ENCODE results near the gene MKNK1. TPM values are rescaled to one million over a fixed set of nuclear protein-coding genes. Genes with fewer than 3 reads are reported as not detected.

The MKNK1 gene
- total and polyA plus RNA-seq, 2 experiments from 2014 or later: 18.6 to 23.7 TPM

DNA sequence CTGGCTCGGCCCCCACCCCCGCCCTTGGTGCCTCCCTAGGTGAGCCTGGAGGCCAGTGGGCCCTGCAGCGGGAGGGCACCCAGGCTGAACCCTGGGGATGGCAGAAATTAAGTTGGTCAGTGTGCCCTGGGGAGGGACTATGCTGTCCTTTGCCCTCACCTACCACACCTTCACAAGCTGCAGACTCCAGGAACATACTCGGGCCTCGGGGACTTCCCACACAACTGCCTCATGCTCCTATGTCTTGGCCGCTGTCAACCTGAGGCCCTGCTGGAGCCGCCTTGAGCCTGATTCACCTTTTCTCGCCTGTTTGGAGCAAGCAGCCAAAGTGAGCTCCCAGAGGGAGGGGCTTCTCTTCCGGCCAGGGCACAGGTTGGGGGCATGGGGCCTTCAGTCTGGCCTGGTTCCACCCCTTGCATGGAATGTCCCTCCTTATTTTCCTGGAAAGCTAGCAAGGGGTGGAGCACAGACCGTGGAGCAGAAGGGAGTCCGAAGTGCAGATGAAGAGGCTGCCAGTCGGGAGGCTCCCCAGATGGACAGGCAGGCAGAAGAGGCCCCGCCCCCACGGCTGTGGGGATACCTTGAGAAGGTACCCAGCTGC, 77.3 kb downstream of the MKNK1 start:
- DNase-seq (ENCODE audit: low read depth in 1 of 2, low spot score in 1 of 2): no peak
- Histone ChIP-seq H3K9me3 (ENCODE audit: low read depth) (no peaks in the 10 kb centered on the region), H3K27me3 (peaks cover 65% of the 10 kb centered on the region), H3K4me1 (ENCODE audit: low read depth) (no peaks in the 10 kb centered on the region), H3K4me3 (no peak overlapping the region), H3K27ac (no peak overlapping the region), H3K36me3 (no peaks in the 10 kb centered on the region)
- TF ChIP-seq, protein P1, sequence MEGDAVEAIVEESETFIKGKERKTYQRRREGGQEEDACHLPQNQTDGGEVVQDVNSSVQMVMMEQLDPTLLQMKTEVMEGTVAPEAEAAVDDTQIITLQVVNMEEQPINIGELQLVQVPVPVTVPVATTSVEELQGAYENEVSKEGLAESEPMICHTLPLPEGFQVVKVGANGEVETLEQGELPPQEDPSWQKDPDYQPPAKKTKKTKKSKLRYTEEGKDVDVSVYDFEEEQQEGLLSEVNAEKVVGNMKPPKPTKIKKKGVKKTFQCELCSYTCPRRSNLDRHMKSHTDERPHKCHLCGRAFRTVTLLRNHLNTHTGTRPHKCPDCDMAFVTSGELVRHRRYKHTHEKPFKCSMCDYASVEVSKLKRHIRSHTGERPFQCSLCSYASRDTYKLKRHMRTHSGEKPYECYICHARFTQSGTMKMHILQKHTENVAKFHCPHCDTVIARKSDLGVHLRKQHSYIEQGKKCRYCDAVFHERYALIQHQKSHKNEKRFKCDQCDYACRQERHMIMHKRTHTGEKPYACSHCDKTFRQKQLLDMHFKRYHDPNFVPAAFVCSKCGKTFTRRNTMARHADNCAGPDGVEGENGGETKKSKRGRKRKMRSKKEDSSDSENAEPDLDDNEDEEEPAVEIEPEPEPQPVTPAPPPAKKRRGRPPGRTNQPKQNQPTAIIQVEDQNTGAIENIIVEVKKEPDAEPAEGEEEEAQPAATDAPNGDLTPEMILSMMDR (IDR thresholded peaks at IDR 0.05; ENCODE audit: low read depth, low read length): no peak

- H3K27ac ChIP-seq: no peak overlapping the region
- peaks cover 59% of the 10 kb centered on the region for H3K27me3 ChIP-seq
- no peaks in the 10 kb centered on the region for H3K9me3 ChIP-seq (ENCODE audit: low read depth)
- H3K4me3 ChIP-seq: no peak overlapping the region
- no peak for DNase-seq (ENCODE audit: low read depth in 1 of 2, low spot score in 1 of 2)
- TF ChIP-seq, protein P1 (IDR thresholded peaks at IDR 0.05; ENCODE audit: low read depth, low read length): no peak
- no peaks in the 10 kb centered on the region for H3K4me1 ChIP-seq (ENCODE audit: low read depth)
- no peaks in the 10 kb centered on the region for H3K36me3 ChIP-seq
These were observed 77.9 kb downstream of the MKNK1 start for GRCh38 chr1:46526013-46526690.

GRCh38 chr1:46525253-46525983, 78.7 kb downstream of the MKNK1 start:
- Histone ChIP-seq H3K4me3 (no peak overlapping the region), H3K4me1 (ENCODE audit: low read depth) (peaks cover 3% of the 10 kb centered on the region), H3K9me3 (ENCODE audit: low read depth) (no peaks in the 10 kb centered on the region), H3K27me3 (peaks cover 51% of the 10 kb centered on the region), H3K36me3 (no peaks in the 10 kb centered on the region), H3K27ac (no peak overlapping the region)
- DNase-seq (ENCODE audit: low read depth in 1 of 2, low spot score in 1 of 2): no peak
- TF ChIP-seq, protein P1 (IDR thresholded peaks at IDR 0.05; ENCODE audit: low read depth, low read length): no peak

DNA sequence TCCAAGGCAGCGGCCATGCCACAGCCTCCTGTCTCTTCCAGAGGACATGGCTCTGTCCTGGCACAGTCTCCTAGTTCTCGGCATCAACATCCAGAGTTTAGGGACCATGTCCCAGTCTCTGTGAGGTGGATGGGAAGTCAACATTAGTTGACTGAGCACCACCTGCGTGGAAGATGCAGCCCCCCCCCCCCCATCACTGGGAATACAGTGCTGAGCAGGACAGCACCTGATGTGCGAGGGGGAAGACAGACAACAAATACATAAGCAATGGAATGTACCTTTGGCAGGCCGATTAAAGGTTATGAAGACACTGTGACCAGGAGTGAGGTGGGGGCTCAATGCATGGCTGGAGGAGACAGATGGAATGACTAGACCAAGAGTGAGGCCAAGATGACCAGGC, 79.2 kb downstream of the MKNK1 start:
- DNase-seq (ENCODE audit: low read depth in 1 of 2, low spot score in 1 of 2): no peak
- Histone ChIP-seq H3K27me3 (peaks cover 50% of the 10 kb centered on the region), H3K4me1 (ENCODE audit: low read depth) (peaks cover 8% of the 10 kb centered on the region), H3K9me3 (ENCODE audit: low read depth) (no peaks in the 10 kb centered on the region), H3K4me3 (no peak overlapping the region), H3K27ac (no peak overlapping the region), H3K36me3 (no peaks in the 10 kb centered on the region)
- TF ChIP-seq, protein P1 (IDR thresholded peaks at IDR 0.05; ENCODE audit: low read depth, low read length): no peak

DNA sequence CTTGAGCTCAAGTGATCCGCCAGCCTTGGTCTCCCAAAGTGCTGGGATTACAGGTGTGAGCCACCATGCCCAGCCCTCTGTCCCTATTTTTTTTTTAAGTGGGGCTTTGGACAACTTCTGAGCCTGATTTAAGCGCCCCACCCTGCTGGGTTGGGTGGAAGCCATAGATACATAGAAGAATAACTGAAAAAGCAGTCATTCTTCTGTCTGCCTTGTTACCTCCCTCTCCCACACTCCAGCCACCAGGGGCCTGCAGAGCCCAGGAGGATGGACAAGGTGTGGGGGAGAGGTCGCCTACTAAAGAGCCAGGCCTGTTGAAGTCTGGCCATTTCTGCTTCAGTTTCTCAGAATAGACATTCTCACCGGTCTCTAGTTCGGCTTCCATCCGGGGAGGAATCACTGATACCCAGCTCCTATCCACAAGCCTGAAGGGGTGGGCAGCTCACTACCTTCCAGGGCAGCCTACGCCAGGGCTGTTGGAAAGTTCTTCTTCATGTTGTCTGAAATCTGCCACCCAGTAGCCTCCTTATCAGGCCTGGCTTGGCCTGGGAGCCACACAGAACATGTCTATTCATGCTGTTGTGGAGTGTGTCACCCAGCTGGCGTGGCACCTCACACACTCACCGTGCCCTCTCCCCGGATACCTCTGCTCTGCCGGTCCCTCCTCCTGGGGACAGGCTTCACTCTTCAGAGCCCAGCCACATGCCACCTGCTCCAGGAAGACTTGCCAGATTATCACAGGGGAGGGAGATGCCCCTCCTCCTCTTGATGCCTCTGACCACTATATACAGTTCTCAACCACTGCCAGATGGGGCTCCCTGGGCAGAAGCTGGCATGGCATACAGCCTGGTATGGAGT, 80.3 kb downstream of the MKNK1 start:
- DNase-seq (ENCODE audit: low read depth in 1 of 2, low spot score in 1 of 2): no peak
- Histone ChIP-seq H3K4me1 (ENCODE audit: low read depth) (peaks cover 11% of the 10 kb centered on the region), H3K27me3 (peaks cover 44% of the 10 kb centered on the region)

More for the DNA sequence above, 80.3 kb downstream of the MKNK1 start:
- Histone ChIP-seq H3K27ac (no peak overlapping the region), H3K4me3 (no peak overlapping the region), H3K9me3 (ENCODE audit: low read depth) (no peaks in the 10 kb centered on the region), H3K36me3 (no peaks in the 10 kb centered on the region)
- TF ChIP-seq, protein P1 (IDR thresholded peaks at IDR 0.05; ENCODE audit: low read depth, low read length): no peak

Measured in cardiac muscle cell (in vitro differentiated cells and primary cell).